ENCODE data around the gene TNNT3. TPM values are rescaled to one million over a fixed set of nuclear protein-coding genes. Genes with fewer than 3 reads are reported as not detected.

TNNT3 gene
- total RNA-seq, 1 experiment from 2014 or later, result 0.88 TPM

GRCh38 chr11:1932105-1932480 lies 12.6 kb downstream of the TNNT3 start:
- POLR2A ChIA-PET, result no interaction called here
- Histone ChIP-seq H3K4me3 (ENCODE audit: low read depth, low read length) (no peak overlapping the region), H3K36me3 (ENCODE audit: control insufficient read depth, insufficient read depth, low read length) (no peaks in the 10 kb centered on the region), H3K4me1 (no peaks in the 10 kb centered on the region; the same call in 1 of the 2 replicates), H3K9me3 (no peaks in the 10 kb centered on the region), H3K27me3 (replicated peaks; ENCODE audit: control insufficient read depth, insufficient read depth, low read length) (no peaks in the 10 kb centered on the region)
- Mint-ChIP-seq H3K27ac (ENCODE audit: unreplicated experiment) (no peak overlapping the region), H3K9me3 (ENCODE audit: unreplicated experiment) (no peaks in the 10 kb centered on the region), H3K27me3 (ENCODE audit: insufficient read depth, unreplicated experiment) (peaks cover 5% of the 10 kb centered on the region), H3K4me1 (ENCODE audit: low read depth, unreplicated experiment) (peaks cover 8% of the 10 kb centered on the region), H3K36me3 (ENCODE audit: insufficient read depth, unreplicated experiment) (no peaks in the 10 kb centered on the region), H3K4me3 (ENCODE audit: unreplicated experiment) (no peak overlapping the region)
- DNase-seq, result peak in 1 of 2 experiments; percentile 17
- intact Hi-C loops (cut with micrococcal nuclease; ENCODE audit: unreplicated experiment), result no loop called here
- CTCF ChIA-PET, result interaction anchor here (0.7 to 1.4 kb wide), 2 partner anchors 219 to 538 kb away, joined by 3 to 6 read pairs; no protein-coding TSS in a partner anchor
- BruUV-seq (replicated peaks), result no TSS peak
- no peak for TF ChIP-seq CTCF (IDR thresholded peaks at IDR 0.05; ENCODE audit: insufficient read depth in 1 of 2, low read depth in 1 of 2, low read length in 1 of 2, severe bottlenecking in 1 of 2, unreplicated experiment in 1 of 2)

GRCh38 chr11:1932681-1933080 lies 13.2 kb downstream of the TNNT3 start:
- peak in 1 of 2 experiments; percentile 3 for DNase-seq
- H3K9me3 Mint-ChIP-seq (ENCODE audit: unreplicated experiment), result no peaks in the 10 kb centered on the region
- no peaks in the 10 kb centered on the region; the same call in 1 of the 2 replicates for H3K4me1 ChIP-seq
- CTCF ChIA-PET, result interaction anchor here (1.4 kb wide), 1 partner anchor 218 kb away, joined by 3 read pairs; no protein-coding TSS in a partner anchor
- H3K36me3 ChIP-seq (ENCODE audit: control insufficient read depth, insufficient read depth, low read length), result no peaks in the 10 kb centered on the region
- POLR2A ChIA-PET, result no interaction called here
- no peaks in the 10 kb centered on the region for H3K36me3 Mint-ChIP-seq (ENCODE audit: insufficient read depth, unreplicated experiment)
- no peak overlapping the region for H3K4me3 ChIP-seq (ENCODE audit: low read depth, low read length)
- H3K4me1 Mint-ChIP-seq (ENCODE audit: low read depth, unreplicated experiment), result peaks cover 8% of the 10 kb centered on the region
- intact Hi-C loops (cut with micrococcal nuclease; ENCODE audit: unreplicated experiment), result no loop called here
- H3K27me3 Mint-ChIP-seq (ENCODE audit: insufficient read depth, unreplicated experiment), result peaks cover 5% of the 10 kb centered on the region
- no peaks in the 10 kb centered on the region for H3K9me3 ChIP-seq
- TF ChIP-seq CTCF (IDR thresholded peaks at IDR 0.05; ENCODE audit: insufficient read depth in 1 of 2, low read depth in 1 of 2, low read length in 1 of 2, severe bottlenecking in 1 of 2, unreplicated experiment in 1 of 2), result no peak
- no peak overlapping the region for H3K4me3 Mint-ChIP-seq (ENCODE audit: unreplicated experiment)
- no peak overlapping the region for H3K27ac Mint-ChIP-seq (ENCODE audit: unreplicated experiment)
- no peaks in the 10 kb centered on the region for H3K27me3 ChIP-seq (replicated peaks; ENCODE audit: control insufficient read depth, insufficient read depth, low read length)
- BruUV-seq (replicated peaks), result no TSS peak

- no peak overlapping the region for H3K27ac Mint-ChIP-seq (ENCODE audit: unreplicated experiment)
- peaks cover 5% of the 10 kb centered on the region for H3K27me3 Mint-ChIP-seq (ENCODE audit: insufficient read depth, unreplicated experiment)
- peak in 1 of 2 experiments; percentile 22 for DNase-seq
- no peaks in the 10 kb centered on the region for H3K36me3 Mint-ChIP-seq (ENCODE audit: insufficient read depth, unreplicated experiment)
- no peaks in the 10 kb centered on the region for H3K9me3 ChIP-seq
- BruUV-seq (replicated peaks), result no TSS peak
- no peaks in the 10 kb centered on the region for H3K36me3 ChIP-seq (ENCODE audit: control insufficient read depth, insufficient read depth, low read length)
- TF ChIP-seq CTCF (IDR thresholded peaks at IDR 0.05; ENCODE audit: insufficient read depth in 1 of 2, low read depth in 1 of 2, low read length in 1 of 2, severe bottlenecking in 1 of 2, unreplicated experiment in 1 of 2), result no peak
- POLR2A ChIA-PET, result interaction anchor here (0.5 kb wide), 1 partner anchor 21 kb away, joined by 3 read pairs; no protein-coding TSS in a partner anchor
- H3K4me1 Mint-ChIP-seq (ENCODE audit: low read depth, unreplicated experiment), result peaks cover 8% of the 10 kb centered on the region
- CTCF ChIA-PET, result no interaction called here
- H3K4me3 Mint-ChIP-seq (ENCODE audit: unreplicated experiment), result no peak overlapping the region
- no peaks in the 10 kb centered on the region for H3K27me3 ChIP-seq (replicated peaks; ENCODE audit: control insufficient read depth, insufficient read depth, low read length)
- H3K4me1 ChIP-seq, result no peaks in the 10 kb centered on the region; the same call in 1 of the 2 replicates
- intact Hi-C loops (cut with micrococcal nuclease; ENCODE audit: unreplicated experiment), result no loop called here
- H3K9me3 Mint-ChIP-seq (ENCODE audit: unreplicated experiment), result no peaks in the 10 kb centered on the region
- H3K4me3 ChIP-seq (ENCODE audit: low read depth, low read length), result no peak overlapping the region
These were observed 14.2 kb downstream of the TNNT3 start for GRCh38 chr11:1933416-1934334.

Data from Caco-2 (cell line).